ENCODE measurements around the gene FAF1.
"Not testable (repeated sequence)": the region's sequence is repeated elsewhere in the genome, so short reads cannot be mapped to it uniquely, and the experiment has no call there.

Gene FAF1

DNA sequence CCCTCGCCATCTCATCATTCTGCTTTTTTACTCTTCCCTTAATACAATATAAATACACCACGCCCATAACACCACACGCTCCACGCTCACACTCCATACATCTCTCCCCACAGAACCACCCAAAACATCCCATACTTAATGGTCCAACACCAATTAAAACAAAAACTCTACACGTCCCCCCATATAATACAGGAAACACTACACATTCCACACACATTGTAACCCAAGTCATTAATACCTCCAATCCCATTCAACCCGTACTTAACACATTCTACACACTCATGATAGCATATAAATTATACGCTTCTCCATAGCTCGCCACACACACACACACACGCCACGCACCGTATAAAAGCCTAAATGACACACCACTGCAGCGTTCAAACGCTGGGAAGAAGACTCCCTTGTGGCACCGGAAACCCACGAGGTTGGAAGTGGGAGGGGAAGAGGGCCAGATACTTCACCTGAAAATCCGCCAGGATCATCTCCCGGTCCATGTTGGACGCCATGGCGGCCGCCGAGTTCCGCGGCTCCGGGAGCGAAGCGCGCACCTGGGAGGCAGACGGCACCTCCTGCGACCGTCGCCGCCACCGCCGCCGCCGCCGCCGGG is 659 bp downstream of the FAF1 start:
- DNase-seq (ENCODE audit: low read depth): peak; percentile 54

DNA sequence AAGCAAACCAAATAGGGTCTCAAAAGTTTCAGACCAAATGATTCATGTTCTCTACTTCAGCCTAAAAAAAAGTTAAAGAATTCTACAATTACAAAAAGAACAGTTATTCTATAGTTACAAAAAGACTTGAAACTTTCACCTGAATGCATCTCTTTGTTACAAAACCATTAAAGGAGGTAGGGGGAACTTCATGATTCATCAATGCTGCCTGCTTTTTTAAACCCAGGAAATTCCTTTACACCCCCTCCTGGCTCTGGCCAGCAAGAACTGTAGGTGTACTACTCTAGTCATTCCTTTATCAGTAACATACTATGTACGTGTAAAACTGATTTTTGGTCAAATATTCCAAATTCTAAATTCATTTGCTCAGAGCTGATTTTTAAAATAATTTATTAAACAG is 5.0 kb downstream of the FAF1 start:
- DNase-seq (ENCODE audit: low read depth): no peak

DNA sequence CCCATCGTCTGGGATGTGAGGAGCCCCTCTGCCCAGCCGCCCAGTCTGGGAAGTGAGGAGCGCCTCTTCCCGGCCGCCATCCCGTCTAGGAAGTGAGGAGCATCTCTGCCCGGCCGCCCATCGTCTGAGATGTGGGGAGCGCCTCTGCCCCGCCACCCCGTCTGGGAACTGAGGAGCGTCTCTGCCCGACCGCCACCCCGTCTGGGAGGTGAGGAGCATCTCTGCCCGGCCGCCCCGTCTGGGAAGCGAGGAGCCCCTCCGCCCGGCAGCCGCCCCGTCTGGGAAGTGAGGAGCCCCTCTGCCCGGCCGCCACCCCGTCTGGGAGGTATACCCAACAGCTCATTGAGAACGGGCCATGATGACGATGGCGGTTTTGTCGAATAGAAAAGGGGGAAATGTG is 7.5 kb downstream of the FAF1 start:
- not testable (repeated sequence) for DNase-seq (ENCODE audit: low read depth)

DNA sequence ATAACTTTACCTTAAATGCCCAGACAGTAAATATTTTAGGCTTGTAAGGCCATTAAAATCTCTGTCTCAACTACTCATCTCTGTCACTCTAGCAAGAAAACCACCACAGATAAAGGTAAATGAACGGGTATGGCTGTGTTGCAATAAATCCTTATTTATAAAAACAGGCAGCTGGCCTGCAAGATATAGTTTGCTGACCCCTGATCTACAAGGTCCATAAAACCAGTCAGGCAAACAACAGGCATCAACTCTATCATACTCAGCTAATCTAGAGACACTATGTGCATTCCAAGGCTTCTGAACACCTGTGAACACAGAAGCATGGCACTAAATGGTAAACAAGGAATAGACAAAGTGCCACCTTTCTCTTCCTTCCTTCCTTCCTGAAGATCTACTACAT is 9.7 kb downstream of the FAF1 start:
- DNase-seq (ENCODE audit: low read depth): no peak

DNA sequence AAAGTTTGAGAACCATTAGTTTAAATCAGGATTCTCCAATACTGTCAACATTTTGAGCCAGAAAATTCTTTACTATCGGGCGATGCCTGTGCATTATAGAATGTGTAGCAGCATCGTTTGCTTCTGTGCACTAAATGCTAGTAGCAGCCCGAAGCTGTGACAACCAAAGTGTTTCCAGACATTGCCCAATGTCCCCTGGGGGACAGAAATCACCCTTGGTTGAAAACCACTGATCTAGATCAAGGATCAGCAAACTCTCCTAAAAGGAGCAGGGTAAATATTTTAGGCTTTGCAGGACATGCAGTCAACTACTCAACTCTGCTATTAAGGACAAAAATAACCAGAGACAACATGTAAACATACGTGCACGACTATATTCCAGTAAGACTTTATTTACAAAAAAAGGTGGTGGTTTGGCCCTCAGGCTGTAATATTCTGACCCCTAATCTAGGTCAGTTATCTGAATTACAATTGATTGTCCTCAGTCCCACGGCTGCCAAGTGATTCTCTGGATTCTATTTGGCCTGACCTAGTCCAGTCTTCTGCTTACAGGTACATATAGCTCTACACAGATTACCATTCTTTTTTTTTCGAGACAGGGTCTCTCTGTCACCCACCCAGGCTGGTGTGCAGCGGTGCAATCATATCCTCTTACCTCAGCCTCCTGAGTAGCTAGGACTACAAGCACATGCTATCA is 10.6 kb downstream of the FAF1 start:
- DNase-seq (ENCODE audit: low read depth): no peak

DNA sequence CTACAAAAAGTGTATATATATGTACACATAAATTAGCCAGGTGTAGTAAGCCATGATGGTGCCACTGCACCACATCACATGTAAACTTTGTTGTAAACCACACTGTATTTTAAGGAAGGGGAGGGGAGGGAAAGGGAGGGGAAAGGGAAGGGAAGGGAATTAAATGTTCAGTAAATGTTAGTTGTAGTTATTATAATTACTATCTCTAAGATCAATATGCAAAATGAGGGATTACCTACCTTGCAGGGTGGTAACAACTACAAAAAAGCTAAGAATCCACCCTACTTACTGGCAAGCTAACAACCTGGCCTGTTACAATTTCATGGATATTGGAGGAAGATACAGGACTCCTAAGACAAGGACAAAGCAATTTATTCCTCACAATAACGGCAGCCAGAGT is 17.7 kb downstream of the FAF1 start:
- no peak for DNase-seq (ENCODE audit: low read depth)

DNA sequence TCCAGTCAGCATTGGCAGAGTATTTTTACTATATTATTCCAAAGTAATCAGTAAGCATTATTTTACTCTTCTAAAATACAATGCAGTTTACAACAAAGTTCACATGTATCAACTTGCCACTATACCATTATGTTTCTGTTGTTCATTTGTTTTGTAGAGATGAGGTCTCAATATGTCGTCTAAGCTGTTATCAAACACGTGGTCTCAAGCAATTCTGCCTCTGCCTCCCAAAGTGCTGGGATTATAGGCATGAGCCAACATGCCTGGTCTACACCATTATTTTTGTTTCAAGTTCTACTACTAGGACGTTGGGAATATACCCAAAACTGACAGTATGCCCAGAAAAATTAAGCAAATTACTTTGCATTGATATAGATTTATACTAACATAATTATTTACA is 19.8 kb downstream of the FAF1 start:
- DNase-seq (ENCODE audit: low read depth): no peak

DNA sequence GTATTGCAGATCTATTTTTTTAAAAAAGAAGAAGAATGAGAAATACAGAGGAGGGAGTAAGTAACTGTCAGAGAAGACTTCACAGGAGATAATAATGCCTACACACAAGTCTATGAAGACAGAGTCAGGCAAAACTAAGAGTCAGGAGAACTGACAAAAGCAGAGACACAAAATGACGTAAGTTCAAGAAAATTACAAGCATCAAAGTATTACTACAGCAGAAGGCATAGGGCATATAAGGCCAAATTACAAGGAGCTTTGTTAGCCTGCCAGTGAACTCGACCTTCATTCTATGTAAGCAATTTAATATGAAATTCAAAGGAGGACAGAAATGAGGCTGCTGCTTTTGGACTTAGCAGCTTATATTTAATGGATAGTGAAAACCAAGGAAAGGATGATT is 23.7 kb downstream of the FAF1 start:
- peak; percentile 52 for DNase-seq (ENCODE audit: low read depth)

DNA sequence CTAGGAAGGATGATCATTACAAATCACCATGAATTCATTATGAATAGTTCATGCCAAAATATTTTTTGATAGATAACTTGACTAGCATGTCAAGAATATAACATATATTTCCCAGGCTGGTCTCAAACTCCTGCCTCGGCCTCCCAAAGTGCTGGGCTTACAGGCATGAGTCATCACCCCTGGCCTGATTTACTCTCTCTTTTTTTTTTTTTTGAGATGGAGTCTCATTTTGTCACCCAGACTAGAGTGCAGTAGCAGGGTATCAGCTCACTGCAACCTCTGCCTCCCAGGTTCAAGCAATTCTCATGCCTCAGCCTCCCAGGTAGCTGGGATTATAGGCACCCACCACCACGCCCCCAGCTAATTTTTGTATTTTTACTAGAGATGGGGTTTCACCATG is 24.8 kb downstream of the FAF1 start:
- peak; percentile 38 for DNase-seq (ENCODE audit: low read depth)

DNA sequence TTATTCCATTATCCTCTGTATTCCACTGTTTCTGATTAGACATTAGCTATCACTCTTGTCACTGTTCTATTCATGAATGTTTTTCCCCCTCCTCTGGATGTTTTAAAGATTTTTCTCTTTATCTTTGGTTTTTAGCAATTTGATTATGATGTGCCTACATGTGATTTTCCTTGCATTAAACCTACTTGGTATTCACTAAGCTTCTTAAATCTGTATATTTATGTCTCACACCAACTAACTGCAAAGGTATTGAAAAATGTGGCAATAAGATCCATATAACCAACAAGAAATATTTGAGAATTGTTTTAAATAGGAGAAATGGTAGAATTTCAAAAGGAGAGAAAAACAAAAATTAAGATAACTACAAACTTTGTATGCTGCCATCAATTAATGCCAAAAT is 25.2 kb downstream of the FAF1 start:
- no peak for DNase-seq (ENCODE audit: low read depth)

DNA sequence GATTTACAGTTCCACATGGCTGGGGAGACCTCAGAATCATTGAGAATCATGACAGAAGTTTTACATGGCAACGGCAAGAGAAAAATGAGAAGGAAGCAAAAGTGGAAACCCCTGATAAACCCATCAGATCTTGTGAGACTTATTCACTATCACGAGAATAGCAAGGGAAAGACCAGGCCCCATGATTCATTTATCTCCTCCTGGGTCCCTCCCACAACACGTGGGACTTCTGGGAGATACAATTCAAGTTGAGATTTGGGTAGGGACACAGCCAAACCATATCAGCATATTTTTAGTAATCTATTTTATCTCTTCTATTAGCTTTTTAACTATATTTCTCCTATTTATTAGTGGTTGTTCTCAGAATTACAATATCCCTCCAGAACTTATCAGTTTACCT is 26.3 kb downstream of the FAF1 start:
- DNase-seq (ENCODE audit: low read depth): not testable (repeated sequence)

DNA sequence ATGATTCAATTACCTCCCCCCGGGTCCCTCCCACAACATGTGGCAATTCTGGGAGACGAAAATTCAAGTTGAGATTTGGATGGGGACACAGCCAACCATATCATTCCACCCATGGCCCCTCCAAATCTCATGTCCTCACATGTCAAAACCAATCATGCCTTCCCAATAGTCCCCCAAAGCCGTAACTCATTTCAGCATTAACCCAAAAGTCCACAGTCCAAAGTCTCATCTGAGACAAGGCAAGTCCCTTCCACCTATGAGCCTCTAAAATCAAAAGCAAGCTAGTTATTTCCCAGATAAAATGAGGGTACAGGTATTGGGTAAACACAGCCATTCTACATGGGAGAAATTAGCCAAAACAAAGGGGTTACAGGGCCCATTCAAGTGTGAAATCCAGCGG is 28.0 kb downstream of the FAF1 start:
- DNase-seq (ENCODE audit: low read depth): not testable (repeated sequence)

DNA sequence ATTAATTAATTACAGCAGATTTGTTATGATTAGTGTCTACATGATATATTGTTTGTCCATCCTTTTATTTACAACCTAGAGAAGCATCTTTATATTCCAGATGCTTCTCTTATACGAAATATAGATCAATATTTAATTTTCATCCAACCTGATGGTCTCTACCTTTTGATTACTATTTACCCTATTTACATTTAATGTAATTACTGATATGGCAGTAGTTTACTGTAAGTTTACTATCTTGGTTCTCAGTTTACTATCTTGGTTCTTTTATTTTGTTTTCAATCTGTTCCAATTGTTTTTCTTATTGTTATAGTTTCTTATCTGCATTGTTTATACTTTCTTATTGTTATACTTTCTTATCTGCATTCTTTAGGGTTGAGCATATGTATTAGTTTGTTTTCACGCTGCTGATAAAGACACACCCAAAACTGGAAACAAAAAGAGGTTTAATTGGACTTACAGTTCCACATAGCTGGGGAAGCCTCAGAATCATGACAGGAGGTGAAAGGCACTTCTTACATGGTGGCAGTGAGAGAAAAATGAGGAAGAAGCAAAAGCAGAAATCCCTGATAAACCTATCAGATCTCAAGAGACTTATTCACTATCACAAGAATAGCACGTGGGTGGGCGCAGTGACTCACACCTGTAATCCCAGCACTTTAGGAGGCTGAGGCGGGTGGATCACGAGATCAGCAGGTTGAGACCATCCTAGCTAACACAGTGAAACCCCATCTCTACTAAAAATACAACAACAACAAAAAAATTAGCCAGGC is 28.9 kb downstream of the FAF1 start:
- DNase-seq (ENCODE audit: low read depth): no peak

DNA sequence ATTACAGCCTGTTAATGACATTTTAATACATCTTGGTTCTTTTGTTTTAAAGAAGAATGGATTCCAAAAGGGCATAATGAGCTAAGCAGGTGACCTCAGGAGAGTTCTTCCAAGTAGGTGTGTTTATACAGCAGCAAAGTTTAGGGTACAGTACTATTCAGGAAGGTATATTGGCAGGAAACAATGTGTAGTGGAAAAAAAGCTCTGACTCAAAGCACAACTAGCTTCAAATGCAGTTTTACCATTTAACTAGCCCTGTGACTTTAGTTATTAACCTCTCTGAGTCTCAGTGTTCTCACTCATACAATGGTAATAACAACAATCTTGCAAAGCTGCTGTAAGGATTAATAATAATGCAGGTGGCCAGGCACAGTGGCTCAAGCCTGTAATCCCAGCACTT is 29.9 kb downstream of the FAF1 start:
- no peak for DNase-seq (ENCODE audit: low read depth)

DNA sequence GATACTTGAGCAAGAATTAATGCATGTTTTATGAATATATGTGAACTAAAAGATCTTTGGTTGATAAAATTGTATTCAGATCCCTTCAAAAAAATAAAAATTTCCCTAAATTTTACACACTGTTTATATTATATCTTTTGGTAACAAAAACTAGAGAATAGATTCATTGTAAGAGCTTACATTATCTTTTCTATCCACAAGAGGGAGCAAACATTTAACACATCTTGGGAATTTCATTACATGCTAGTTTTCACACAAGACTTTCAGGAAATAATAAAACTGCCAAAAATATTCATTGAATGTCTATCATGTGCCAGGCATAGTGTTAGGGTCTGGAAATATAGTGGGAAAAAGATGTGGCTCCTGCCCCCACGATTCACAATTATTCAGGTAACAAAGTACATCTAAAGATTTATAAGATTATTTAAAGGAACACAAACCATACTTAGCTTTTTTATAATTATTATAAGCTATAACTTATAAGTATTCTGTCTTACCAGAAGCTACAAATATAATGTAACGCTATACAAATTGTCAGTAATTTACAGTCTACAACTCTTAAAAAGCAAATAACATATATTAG is 30.6 kb downstream of the FAF1 start:
- peak; percentile 55 for DNase-seq (ENCODE audit: low read depth)

DNA sequence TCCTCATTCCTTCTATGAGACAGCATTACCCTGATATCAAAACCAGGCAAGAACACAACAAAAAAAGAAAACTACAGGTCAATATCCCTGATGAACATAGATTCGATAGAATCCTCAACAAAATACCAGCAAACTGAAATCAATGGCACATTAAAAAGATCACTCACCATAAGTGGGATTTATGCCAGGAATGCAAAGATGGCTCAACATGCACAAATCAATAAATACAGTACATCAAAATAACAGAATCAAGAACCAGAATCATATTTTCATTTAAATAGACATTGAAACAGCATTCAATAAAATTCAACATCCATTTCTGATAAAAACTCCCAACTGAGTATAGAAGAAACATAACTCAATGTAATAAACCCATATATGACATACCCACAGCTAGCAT is 36.5 kb downstream of the FAF1 start:
- DNase-seq (ENCODE audit: low read depth): no peak

DNA sequence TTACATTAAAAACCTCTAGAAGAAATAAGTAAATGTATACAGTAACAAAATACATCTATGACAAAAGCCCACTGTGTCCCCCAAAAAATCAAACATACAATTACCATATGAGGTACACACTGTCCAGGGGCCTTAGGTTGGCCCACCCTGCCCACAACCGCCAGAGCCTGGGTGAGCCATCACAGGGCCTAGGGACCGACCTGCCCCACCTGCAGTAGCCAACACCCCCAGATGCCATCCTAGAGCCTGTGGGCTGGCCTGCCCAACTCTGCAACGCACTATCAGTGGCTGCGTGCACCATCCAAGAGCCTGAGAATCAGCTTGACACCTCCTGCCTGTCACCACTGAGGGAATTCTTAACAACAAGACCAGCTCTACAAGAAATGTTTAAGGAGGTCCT is 39.0 kb downstream of the FAF1 start:
- DNase-seq (ENCODE audit: low read depth): no peak

DNA sequence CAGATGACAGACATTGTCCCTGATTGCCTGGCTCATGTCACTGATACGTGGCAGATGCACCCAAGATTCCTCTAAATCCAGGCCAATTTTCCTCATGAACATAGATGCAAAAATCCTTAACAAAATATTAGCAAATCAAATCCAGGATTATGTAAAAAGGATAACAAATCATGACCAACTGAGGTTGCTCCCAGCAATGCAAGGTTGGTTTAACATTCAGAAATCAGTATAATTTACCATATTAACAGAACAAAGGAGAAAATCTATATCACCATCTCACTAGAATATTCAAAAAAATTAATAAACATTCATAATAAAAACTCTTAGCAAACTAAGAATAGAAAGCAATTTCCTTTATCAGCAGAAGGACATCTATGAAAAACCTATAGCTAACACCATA is 39.7 kb downstream of the FAF1 start:
- no peak for DNase-seq (ENCODE audit: low read depth)

DNA sequence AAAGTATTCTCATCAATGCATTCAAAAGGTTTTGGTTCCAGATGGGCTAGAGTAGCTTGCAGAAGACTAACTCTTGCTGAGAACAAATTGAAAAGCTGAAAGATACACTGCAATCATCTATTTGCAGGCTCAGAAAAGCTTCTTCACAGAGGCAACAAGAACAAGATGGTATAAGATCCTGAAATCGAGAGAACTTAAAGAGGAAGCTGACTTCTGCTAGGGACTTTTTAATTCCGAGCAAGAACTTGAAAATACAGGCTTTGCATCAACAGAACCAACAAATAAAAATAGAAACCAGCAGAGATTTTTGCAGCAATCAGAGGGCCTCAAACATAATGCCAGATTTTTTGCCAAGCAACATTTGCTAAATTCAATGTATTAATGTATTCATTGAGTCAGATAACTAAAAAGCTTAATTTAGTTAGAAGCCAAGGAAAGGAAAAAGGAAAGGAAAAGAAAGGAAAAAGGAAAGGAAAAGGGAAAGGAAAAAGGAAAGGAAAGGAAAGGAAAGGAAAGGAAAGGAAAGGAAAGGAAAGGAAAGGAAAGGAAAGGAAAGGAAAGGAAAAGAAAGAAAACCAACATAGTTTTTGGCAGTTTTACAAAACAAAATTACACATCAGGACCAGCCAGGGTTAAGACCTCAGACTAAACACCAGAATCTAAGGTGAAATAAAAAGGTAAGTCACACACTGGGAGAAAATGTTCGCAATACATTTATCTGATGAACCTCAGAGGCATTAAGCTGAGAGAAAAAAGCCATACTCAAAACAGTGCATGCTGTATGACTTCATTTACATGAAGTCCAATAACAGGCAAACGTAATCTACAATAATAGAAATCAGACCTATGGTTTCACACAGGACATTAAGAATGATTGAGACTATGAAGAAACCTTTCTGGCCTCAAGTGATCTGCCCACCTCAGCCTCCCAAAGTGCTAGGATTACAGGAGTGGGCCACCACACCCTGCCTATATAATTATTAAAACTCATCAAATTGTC is 42.6 kb downstream of the FAF1 start:
- no peak for DNase-seq (ENCODE audit: low read depth)

DNA sequence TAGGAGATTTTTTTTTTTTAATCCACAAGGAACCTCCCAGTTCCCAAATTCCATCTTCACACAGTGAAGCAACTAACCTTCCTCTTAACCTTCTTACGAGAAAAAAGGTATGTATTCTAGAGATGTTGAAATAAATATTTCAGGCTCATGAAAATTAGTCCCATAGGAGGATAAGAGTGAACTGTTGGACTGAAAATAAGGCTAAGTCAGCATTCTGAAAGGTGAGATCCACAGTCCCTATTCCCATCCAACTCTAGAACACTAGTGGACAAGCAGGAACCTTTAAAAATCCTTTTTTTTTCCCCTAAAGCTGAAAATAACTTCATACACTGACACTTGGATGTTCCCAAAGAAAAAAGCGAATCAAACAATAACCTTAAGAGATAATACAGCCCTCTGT is 44.4 kb downstream of the FAF1 start:
- DNase-seq (ENCODE audit: low read depth): no peak

DNA sequence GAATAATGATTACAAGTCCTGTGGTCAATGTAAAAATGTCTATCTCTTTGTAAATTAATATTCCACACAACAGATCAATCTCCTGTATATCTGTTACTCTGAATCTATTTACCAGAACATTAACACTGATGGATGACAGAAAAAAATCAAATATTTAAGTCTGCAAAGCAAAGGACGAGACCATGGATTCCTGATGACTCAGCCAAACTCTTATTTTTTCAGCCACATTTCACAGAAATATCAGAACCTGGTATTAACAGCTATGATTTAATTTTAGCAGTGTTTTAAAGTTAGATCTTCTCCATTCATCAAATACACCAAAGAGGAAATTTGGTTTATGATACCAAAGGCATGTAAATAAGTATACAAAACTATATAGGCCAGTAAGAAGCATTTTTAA is 46.1 kb downstream of the FAF1 start:
- no peak for DNase-seq (ENCODE audit: low read depth)

DNA sequence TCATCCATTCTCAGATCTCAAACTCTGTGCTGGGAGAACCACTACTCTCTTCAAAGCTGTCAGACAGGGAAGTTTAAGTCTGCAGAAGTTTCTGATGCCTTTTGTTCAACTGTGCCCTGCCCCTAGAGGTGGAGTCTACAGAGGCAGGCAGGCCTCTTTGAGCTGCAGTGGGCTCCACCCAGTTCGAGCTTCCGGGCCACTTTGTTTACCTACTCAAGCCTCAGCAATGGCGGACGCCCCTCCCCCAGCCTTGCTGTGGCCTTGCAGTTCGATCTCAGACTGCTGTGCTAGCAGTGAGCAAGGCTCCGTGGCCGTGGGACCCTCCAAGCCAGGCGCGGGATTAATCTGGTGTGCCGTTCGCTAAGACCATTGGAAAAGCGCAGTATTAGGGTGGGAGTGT is 49.7 kb downstream of the FAF1 start:
- DNase-seq (ENCODE audit: low read depth): not testable (repeated sequence)

Measured in EH (cell line).